Gastroesophageal sphincter (tissue), 2 donors: ENCODE data around the gene KLF6.

Source experiments
- EP300 ChIP-seq: sonication (generic); formaldehyde crosslinking; IDR thresholded peaks from one replicate; pipeline ENCODE4 v1.6.1; 2017; ENCODE audit warnings: antibody characterized with exemption, mild to moderate bottlenecking
- POLR2A ChIP-seq, 2 donors: fragments of 450-650 bp; IDR thresholded peaks; one replicate each; pipeline ENCODE4 v1.6.1; 2017; ENCODE audit warnings: antibody characterized with exemption in 2 of 2, mild to moderate bottlenecking in 2 of 2, moderate library complexity in 1 of 2

DNA sequence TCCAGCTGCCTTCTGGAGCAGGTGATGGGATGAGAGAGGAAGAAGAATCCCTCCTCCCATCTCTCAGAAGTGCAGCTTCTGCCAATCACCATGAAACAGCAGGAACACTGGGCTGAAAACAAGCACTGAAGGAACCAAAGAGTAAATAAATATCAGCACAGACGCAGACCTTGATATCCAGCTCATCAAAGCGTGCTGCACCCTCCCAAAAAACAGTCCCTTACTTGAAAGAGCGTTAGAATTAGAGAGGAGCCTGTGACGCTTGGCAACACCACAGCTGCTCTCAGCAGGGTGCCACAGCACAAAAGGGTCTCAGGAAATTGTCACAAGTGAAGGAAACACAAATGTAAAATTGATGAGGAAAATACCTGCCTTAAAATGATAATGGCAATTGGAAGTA, 39.5 kb downstream of the KLF6 start:
- TF ChIP-seq EP300 (no peak), POLR2A (IDR thresholded peaks at IDR 0.05) (no peak)
